ENCODE data around the gene FRMD4A. TPM values are rescaled to one million over a fixed set of nuclear protein-coding genes. Genes with fewer than 3 reads are reported as not detected.
"Not testable (repeated sequence)": the region's sequence is repeated elsewhere in the genome, so short reads cannot be mapped to it uniquely, and the experiment has no call there.

FRMD4A gene
- total RNA-seq, 1 donor from 2014 or later: 23.0 TPM

DNA sequence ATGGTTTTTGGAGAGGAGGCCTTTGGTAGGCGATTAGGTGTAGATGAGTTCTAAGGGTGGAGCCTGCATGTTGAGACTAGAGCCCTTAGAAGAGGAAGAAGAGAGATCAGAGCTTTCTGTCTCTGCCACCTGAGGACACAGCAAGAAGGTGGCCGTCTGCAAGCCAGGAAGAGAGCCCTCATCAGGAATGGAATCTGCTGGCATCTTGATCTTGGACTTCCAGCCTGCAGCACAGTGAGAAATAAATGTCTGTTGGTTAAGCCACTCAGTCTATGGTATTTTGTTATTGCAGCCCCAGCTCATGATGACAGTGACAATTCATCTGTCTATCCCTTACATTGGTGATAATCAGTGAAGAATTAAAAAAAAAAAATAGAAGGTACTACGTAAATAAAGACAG lies 408.8 kb downstream of the FRMD4A start:
- DNase-seq (ENCODE audit: low read depth): no peak

DNA sequence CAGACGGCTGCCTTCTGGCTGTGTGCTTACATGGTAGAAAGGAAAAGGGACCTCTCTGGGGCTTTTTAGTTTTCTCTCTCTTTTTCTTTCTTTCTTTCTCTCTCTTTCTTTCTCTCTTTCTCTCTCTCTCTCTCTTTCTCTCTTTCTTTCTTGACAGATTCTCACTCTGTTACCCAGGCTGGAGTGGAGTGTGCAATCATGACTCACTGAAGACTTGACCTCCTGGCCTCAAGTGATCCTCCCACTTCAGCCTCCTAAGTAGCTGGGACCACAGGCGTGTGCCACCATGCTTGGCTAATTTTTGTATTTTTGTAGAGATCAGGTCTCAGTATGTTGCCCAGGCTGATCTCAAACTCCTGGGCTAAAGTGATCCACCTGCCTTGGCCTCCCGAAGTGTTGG lies 409.6 kb downstream of the FRMD4A start:
- not testable (repeated sequence) for DNase-seq (ENCODE audit: low read depth)

DNA sequence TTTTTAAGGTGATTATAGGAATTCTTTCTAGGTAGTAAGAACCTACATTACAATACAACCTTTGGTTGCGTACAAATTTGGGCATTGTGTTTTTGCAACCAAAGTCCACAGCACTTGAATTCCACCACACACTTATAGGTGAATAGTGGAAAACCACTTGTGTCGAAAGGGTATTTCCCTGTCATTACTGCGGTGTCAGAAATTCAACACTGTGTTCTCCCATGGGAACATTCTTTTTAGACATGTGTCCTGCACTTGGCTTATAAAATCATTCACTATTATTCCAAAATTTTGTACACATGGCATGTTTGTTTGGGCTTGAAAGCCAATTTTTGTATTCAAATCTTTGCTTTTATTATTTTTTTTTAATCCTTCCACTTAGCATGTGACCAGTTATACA lies 410.3 kb downstream of the FRMD4A start:
- DNase-seq (ENCODE audit: low read depth): no peak

DNA sequence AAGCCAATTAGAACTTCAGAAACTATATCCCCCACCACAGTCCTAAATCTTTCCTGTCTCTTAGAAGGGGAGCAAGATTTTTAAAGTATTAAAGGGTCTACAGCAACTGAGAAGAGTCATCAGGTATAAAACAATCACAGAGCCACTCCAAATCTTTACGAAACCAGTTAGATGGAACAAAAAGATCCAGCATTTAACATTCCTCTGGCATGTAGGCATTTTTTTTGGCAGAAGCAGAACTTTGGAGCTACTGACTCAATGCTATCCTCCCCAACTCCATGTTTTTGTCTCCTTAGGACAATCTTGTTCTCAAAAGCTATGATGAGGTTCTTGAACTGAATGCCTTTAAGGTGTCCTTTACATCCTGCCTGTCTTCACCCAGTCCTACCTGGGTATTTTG lies 410.7 kb downstream of the FRMD4A start:
- DNase-seq (ENCODE audit: low read depth): no peak

DNA sequence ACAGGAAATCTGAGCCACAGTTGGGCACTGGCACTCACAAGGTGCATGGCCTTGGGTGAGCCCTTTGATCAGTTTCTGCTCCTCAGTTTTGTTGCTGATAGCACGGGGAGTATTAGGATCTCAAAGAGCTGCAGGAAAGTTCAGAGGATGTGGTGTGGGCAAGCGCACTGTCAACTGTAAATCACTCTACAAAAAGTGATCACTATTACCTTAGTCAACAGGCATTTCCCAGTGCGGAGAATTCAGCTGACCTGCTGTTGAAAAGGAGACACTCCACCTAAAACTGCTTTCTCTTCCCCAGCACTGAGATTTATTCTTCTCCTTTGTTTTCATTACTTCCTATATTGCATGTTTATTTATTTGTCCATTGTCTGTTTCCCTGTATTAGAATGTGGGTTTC lies 412.9 kb downstream of the FRMD4A start:
- no peak for DNase-seq (ENCODE audit: low read depth)

DNA sequence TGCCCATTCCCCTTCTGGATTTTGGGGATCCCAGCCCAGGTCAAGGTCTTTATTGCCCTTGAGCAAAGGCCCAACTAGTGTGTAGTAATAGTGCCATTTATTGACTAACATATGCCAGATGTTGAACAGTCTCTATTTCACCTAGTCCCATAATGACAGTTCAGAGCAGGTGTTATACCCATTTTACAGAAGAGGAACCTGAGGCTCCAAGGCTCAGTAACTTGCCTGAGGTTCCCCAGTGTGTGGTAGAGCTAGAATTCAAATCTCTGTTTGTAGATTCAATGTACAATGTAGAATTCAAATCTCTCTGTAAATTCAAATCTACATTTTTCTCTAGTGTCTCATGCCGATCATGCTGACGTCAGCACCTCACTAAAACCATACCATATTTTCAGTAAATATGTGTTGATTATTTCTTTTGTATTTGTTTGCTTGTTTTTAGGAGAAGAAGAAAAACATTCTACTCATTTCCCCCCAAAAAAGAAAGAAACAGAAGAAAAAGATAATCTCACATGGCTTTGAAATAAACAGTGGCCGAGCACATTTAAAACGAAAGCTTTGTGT lies 414.3 kb downstream of the FRMD4A start:
- no peak for DNase-seq (ENCODE audit: low read depth)

DNA sequence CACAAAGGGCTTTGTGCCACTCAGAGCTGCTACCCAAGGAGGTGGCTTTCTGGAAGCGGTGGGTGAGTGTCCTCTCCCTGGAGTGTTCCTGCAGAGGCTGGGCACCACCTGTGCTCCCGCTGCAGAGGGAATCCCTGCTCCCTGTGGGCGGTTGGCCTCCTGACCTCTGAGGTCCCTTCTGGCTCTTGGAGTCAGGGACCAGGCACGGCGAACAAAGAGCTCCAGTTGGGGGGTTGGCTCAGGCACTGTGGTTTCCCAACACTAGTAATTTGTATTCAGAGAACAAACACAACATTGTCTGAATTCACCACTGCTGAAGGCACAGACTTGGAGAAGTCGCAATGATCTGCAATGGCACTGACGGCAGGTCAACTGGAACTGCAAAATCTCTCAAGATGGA lies 415.0 kb downstream of the FRMD4A start:
- DNase-seq (ENCODE audit: low read depth): peak; percentile 89

DNA sequence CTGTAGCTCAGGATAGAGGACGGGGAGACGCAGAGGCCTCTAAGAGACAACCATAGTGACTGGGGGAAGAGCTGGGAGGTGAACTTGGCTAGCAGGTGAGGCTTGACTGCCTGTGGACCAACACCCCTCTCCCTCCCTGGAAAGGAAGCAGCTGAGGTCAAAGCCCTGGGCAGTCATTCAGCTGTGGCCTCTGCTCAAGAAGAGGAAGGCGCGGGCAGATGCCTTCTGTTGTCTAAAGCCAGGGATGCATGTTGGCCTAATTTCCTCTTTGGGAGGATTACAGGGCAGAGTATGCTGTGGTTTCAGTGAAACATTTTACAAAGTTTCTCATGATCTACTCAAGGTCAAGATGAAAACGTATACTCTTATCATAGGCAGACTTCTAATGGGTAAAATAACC lies 416.8 kb downstream of the FRMD4A start:
- DNase-seq (ENCODE audit: low read depth): peak; percentile 87

DNA sequence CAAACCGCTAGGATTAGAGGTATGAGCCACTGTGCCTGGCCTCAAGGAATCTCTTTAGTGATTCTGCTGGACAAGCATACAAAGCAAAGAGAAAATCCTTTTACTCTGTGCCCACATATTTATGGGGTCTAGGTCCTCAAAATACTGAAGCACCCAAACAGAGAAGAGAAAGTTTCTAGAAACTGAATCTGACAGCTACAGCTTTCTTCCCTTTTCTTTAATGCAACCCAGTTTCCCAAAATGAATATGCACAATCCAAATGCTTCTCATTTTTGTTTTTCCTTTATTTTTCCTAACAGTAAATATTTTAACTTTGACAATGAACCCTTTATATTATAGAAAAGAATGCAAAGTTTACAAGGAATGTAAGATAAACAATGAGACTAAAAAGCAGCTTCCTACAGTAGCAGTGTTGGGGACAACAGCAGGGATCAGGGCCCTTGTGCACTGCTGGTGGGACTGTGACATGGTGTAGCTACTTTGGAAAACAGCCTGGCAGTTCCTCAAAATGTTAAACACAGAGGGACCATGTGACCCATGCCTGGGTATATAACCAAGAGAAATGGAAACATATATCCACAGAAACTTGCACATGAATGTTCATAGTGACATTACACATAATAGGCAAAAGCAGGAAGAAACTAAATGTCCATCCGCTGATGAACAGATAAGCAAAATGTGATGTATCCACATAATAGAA lies 418.8 kb downstream of the FRMD4A start:
- no peak for DNase-seq (ENCODE audit: low read depth)

DNA sequence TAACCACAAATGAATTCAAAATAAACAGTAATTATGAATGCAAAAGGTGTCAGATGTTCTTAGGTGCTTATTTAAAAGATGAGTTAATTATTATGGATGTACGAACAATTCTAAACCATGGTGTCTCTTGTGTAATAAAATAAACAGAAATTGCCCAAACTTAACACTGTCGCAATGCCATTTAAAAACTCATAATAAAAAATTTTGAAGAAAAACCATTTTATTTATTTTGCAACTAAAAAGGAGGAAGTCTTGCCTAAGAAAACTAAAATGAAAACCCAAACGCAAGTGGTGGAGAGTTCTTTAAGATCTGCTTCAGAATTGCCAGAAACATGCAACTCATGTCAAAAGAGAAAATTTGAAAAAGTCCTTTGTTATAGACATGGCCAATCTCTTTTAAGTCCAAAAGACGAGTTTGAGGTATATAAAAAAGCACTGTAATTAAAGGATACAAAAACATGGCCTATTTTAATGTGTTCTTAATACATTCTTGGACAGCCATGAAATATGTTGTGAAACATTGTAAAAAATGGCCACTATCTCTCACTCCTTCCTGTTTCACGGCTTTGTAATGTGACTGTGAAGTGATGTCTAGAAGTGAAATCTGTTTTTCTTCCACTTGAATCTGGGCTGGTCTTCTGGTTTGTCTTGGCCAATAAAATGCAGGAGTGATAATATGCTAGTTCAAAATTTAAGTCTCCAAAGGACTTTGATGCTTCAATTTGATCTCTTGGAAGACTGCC lies 421.0 kb downstream of the FRMD4A start:
- no peak for DNase-seq (ENCODE audit: low read depth)

DNA sequence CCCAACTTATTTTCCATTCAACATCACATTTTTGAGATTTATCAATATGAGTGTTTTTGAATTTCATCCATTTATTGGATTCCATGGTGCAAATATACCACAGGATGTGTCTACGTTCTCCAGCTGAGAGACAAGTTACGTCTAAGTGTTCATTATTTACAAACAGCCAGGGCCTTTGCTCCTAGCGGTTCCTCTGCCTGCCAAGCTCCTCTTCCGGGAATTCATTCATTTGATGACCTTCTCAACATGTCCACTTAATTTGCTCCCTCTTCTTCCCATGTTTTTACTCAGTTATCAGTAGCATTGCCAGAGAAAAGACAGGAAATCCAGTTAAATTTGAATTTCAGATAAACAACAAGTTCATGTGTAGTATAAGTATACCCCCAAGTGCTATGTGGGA lies 422.2 kb downstream of the FRMD4A start:
- DNase-seq (ENCODE audit: low read depth): no peak

DNA sequence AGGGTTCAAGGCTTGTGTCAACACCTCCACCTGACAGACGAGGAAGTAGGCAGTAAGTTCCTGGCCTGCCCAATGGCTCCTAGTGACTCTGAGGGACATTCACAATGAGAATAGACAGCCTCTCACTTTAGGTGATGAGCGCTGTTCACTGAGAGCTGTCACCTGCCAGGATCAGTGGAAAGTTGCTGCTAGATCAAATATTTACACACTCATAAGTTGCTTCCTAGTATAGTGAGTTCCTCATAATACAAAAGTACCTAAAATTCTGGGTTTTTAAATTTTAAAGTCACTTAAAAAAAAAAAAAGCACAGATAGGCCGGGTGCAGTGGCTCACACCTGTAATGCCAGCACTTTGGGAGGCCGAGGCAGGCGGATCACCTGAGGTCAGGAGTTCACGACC lies 423.2 kb downstream of the FRMD4A start:
- DNase-seq (ENCODE audit: low read depth): no peak

DNA sequence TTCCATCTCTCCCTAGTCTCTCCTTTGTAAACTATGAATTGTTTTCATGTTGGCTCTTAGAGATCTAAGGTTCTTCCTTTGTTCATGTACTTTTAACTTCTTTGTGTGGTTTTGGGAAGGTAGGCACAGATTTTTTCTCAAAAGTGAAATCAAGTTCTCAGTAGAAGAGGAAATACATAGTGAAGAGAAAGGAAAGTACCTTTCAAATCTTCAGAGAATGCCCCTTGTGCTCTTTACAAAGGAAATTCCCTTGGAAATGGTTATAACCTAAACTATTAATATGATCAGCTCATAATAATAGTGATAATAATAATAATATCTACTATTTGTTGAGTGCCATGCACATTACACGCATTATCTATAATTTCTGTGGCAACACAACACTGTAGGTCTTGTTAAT lies 425.4 kb downstream of the FRMD4A start:
- DNase-seq (ENCODE audit: low read depth): no peak

DNA sequence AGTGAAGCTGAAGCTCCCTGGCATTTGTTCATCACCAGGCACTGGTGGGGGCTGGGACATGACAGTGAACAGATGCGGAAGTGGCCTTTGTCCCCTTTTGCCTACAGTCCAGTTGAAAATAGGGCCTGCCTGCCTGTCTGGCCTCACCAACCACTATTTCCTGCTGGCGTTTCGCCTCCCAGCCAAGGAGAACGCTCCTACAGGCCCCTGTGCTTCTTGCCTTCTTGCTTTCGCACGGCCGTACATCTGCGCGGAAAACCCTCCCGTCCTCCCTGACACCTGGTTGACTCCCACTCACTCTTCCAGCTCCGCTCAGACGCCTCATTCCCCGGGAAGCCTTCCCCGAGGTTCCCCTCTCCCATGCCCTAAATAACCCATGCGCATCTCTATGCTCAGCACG lies 426.7 kb downstream of the FRMD4A start:
- DNase-seq (ENCODE audit: low read depth): no peak

DNA sequence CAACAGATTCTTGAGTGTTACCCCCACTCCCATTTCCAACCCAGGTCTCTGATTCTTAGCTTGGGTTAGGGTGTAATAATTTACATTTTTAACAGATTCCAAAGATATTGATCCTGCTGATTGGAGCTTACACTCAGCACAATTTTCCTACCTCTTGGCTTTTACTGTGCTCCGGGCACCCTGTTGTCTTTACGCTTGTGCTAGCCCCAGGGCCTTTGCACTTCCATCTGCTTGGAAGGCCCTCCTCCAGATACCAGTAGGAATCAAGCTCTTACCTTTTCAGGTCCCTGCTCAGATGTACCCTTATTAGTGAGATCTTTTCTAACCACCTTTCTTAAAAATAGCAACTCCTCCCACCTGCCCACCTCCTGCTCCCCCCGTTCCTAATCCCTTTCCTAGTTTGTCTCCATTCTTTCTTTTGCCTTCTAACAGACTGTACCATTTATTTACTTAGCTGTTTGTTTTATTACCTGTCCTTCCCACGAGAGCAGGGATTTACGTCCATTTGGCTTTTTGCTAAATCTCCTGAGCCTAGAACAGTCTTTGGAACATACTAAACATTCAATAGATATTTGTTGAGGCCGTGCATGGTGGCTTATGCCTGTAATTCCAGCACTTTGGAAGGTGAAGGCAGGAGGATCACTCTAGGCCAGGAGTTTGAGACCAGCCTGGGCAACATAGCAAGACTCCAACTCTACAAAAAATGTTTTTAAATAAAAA lies 427.7 kb downstream of the FRMD4A start:
- DNase-seq (ENCODE audit: low read depth): no peak

DNA sequence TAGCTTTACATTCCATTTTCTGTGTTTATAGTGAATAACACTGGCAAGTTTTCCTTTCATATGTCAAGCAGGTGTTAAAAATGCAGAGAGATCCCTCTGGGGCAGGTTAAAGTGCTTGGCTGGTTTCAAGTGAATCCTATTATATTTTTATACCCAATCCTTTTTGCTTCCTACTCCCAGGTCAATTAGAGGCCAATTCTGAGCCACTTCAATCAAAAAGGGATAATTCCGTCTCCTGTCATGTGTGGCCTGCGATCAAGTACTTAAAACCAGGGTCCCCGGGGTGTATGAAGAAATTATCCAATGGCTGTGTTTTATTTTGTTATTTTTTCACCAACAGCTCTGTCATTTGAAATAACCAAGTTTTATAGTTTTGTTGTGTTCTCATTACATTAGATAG lies 430.8 kb downstream of the FRMD4A start:
- DNase-seq (ENCODE audit: low read depth): no peak

DNA sequence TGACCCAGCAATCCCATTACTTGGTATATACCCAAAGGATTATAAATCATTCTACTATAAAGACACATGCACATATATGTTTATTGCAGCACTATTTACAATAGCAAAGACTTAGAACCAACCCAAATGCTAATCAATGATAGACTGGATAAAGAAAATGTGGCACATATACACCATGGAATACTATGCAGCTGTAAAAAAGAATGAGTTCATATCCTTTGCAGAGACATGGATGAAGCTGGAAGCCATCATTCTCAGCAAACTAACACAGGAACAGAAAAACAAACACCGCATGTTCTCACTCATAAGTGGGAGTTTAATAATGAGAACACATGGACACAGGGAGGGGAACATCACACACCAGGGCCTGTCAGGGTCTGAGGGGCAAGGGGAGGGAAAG lies 434.6 kb downstream of the FRMD4A start:
- DNase-seq (ENCODE audit: low read depth): not testable (repeated sequence)

DNA sequence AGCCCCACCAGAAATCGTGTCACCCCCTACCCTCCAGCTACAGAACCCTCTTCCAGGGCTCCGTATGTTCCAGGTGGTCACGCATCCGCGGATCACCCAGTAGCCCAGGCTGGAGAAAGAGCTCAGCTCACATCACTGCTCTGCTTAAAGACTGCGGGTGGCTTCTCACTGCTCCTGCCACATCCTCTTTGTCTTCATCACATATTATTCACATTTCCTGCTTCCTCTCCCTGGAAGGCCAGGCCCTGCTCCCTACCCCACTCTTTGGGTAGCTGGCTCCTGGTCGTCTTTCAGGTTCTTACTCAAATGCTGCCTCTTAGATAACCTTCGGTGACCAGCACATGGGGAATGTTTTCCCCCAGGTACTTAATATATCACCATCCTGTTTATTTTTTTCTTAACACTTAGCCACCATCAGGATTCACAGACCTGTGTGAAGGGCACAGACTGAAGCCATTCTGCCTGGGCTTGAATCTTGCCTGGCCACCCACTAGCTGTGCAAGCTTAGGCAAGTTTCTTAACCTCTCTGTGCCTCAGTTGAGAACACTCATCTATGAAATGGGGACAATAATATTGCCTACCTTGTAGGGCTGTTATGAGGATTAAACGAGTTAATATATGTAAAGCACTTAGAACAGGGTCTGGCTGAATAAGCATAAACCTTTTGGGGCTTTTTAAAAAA lies 436.2 kb downstream of the FRMD4A start:
- DNase-seq (ENCODE audit: low read depth): no peak

DNA sequence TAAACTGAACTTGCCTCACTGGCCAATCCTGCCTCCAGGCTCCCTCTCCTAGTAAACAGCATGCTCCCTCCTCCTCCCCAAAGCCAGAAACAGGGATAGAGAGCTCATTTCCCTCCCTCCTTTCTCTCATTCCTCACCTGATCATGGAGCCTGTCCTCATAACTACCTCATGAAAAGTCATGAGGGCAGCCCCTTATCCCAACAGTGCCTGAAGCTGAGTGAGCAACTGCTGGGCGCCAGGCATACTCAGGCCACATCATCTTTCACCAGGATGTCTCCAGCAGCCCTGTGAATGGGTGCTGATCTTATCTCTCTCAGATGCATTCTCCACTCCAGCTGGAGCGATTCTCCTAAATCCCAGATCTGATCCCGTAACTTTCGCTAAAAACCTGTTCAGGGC lies 436.8 kb downstream of the FRMD4A start:
- no peak for DNase-seq (ENCODE audit: low read depth)

DNA sequence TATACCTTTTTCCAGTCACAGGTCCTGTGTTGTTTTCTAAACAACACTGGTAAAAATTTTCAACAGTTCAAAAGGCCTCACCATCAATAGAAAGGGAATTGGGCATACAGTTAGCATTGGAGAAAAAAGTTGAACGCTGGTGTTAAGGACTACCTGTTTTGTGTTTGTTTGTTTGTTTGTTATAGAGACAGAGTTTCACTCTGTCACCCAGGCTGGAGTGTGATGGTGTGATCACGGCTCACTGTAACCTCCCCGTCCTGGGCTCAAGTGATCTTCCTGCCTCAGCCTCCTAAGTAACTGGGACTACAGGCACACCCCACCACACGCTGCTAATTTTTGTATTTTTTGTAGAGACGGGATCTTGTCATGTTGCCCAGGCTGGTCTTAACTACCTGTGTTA lies 437.9 kb downstream of the FRMD4A start:
- DNase-seq (ENCODE audit: low read depth): no peak

DNA sequence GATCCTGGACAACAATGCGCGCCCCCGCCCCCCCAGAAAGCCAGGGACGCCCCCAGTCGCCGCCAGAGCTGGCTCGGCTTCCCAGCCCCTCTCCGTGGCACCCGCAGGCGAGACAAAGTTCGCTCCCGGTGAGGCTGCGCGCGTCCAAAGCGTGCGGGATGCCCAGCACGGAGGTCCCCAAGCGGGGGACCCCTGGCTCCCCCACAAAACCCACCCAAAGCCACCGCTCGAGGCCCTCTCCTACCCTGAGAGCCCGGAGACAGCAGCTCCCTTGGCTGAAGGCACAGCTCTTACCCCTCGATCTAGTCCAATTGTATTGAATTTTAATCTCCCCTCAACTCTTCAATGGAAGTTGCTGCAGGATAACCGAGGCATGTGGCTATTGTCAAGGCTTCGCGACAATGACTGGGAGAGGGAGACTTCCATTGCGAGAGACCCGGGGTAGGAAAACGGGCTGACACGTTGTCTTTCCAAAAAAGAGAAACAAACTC lies 438.7 kb downstream of the FRMD4A start:
- DNase-seq (ENCODE audit: low read depth): no peak
